ENCODE measurements around the gene CBX2.
"Not testable (repeated sequence)": the region's sequence is repeated elsewhere in the genome, so short reads cannot be mapped to it uniquely, and the experiment has no call there.

Gene CBX2

GRCh38 chr17:79743614-79744013, 34.3 kb upstream of the CBX2 start:
- no peak for DNase-seq

DNA sequence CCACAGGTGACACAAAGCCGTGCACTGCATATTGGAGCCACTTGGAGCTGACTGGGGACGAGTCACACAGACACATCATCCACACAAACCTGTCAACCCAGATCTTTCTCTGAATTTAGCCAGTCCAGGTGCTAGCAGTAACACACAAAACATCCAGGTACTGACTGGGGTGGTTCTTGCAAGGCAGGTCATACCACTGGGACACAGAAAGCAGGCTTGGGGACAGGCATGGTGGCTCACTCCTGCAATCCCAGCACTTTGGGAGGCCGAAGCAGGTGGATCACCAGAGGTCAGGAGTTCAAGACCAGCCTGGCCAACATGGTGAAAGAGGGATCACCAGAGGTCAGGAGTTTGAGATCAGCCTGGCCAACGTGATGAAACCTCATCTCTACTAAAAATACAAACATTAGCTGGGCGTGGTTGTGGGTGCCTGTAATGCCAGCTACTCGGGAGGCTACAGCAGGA, 32.3 kb upstream of the CBX2 start:
- no peak for DNase-seq

DNA sequence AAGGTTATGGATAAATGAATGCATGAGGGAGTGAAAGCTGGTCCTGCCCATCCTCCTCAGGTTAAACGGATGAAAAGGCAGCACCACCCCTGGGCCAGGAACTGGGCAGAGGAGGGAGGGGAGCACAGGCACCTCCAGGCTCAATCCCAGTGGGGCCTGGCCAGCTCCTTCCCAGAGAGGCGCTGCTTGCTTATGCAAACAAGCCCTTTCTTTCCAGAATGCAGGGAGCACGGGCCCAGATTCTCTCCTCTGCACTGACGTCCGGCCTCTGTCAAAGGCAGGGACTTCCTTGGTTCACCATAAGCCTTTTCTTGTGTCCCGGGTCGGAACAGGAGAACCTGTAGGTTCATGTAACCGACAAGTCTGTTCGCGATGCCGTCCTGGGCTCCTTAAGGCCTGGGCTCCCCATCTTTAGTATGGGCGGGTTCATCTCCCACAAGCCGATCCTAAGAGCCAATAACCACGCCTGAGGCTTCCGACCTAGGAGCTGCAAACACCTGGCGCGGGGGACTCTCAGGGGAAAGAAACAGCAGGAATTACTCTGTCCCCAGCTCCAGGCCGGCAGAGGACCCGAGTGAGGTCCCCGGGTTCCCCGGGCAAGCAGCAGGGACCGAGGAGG, 30.9 kb upstream of the CBX2 start:
- DNase-seq: no peak

GRCh38 chr17:79747508-79748294, 30.2 kb upstream of the CBX2 start:
- no peak for DNase-seq

GRCh38 chr17:79748295-79749099, 29.5 kb upstream of the CBX2 start:
- no peak for DNase-seq

DNA sequence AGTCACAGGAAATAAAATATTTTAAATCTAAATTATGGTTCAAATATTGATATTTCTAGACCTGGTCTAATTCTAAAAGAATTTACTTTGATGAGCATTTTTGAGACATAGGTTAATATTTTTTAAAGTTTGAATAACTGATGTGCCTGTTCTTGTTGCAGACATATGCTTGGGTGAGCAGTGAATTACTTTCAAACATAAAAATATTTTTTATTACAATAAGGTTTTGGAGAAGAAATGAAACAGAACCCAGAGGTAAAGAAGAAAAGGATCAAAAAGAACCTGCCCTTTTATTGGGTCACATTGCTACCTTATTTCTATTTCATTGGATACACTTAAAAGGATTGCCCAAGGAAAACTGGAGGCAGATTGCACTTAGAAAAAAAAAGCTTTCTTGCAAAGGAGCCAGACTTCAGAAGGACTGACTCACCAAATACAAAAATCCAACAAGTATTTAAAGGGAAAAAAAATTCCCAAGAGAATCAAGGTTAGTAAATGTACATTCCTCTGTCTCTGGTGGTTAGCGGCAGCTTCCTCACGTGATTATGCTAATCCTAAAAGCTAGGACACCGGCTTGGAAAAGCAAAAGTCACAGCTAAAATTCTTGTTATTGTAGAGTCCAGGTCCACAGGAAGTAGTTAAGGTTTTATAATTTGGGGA, 28.7 kb upstream of the CBX2 start:
- DNase-seq: no peak

DNA sequence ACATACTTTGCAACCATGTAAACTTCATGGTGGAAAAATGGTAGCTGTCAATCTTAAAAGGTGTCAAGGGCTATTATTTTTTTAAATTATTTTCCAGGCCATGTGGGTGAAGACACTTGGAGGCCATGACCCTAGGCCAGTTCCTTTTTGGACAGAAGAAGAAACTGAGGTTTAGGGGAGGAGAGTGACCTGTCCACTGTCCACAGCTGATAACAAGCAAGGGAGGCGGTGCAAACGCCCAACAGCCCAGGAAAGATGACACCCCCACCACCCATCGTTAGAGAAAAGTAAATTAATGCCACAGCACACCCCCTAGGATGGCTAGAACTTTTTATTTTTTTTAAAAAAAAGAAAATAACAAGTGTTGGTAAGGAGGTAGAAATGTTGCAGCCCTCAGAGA, 28.0 kb upstream of the CBX2 start:
- no peak for DNase-seq

DNA sequence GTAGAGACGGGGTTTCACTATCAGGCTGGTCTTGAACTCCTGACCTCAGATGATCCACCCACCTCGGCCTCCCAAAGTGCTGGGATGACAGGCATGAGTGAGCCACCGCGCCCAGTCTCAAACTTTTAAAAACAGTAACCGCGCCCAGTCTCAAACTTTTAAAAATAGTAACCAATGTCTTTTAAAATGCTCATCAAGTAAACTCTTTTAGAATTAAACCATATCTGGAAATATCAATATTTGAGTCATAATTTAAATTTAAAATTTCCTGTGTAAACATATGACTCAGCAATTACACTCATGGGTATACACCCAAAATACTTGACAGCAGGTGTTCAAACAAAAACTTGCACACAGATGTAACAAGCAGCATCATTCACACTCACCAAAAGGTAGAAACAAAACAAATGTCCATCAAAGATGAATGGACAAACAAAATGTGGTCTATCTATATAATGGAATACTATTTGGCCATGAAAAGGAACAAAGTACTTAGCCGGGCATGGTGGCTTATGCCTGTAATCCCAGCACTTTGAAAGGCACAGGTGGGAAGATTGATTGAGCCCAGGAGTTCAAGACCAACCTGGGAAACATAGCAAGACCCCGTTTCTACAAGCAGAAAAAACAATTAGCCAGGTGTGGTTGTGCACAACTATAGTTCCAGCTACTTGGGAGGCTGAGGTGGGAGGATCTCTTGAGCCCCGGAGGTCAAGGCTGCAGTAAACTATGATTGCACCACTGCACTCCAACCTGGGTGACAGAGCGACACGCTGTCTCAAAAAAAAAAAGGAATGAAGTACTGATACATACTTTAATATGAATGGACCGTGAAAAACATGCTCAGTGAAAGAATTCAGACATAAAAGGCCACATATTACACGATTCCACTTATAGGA, 27.1 kb upstream of the CBX2 start:
- no peak for DNase-seq

- DNase-seq: no peak
Measured at GRCh38 chr17:79752175-79752574, 25.8 kb upstream of the CBX2 start.

DNA sequence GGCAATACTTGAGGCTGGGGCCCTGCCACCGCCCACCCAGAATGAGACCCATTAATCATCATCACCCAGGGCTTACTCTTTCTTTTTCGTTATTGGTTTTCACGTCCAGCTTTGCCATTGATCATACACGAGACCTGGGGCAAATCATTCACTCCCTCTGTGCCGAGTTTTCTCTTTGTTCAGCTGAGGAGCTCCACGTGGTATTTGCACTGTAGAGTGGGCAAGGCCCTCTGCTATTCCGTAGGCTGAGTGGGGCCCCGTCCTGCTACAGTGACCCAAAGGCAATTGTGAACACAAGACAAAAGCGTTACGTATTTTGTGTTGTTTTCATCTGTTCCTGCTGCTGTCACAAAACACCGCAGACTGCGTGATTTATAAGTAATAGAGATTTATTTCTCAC, 23.6 kb upstream of the CBX2 start:
- DNase-seq: no peak

- not testable (repeated sequence) for DNase-seq
Measured at GRCh38 chr17:79754903-79755302, 23.0 kb upstream of the CBX2 start.

DNA sequence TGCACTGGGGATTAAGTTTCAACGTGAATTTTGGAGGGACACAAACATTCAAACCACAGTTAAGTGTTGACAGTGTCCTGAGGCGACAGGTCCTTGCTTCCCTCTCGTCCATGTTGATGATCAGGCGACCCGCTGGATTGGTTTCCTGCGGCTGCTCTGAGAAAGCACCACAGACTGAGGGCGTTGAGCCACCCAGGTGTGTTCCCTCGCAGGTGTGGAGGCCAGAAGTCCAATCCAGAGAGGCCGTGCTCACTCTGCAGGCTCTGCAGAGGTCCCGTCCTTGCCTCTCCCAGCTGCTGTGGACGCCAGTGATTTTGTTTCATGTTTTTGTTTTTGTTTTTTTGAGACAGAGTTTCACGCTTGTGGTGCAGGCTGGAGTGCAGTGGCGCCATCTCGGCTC, 22.4 kb upstream of the CBX2 start:
- DNase-seq: no peak

- DNase-seq: no peak
Measured at GRCh38 chr17:79757140-79757745, 20.7 kb upstream of the CBX2 start.

DNA sequence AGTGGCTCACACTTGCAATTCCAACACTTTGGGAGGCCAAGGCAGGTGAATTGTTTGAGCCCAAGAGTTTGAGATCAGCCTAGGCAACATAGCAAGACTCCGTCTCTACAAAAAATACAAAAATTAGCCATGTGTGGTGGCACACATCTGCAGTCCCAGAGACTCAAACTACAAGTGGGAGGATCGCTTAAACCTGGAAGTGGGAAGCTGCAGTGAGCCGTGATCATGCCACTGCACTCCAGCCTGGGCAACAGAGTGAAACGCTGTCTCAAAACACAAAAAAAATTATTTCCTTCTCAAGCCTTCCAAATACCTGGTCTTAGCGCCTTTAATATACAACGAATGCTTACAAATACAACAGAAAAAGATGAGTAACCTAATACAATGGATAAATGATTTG, 19.7 kb upstream of the CBX2 start:
- DNase-seq: no peak

- no peak for DNase-seq
Measured at GRCh38 chr17:79760197-79760906, 17.6 kb upstream of the CBX2 start.

DNA sequence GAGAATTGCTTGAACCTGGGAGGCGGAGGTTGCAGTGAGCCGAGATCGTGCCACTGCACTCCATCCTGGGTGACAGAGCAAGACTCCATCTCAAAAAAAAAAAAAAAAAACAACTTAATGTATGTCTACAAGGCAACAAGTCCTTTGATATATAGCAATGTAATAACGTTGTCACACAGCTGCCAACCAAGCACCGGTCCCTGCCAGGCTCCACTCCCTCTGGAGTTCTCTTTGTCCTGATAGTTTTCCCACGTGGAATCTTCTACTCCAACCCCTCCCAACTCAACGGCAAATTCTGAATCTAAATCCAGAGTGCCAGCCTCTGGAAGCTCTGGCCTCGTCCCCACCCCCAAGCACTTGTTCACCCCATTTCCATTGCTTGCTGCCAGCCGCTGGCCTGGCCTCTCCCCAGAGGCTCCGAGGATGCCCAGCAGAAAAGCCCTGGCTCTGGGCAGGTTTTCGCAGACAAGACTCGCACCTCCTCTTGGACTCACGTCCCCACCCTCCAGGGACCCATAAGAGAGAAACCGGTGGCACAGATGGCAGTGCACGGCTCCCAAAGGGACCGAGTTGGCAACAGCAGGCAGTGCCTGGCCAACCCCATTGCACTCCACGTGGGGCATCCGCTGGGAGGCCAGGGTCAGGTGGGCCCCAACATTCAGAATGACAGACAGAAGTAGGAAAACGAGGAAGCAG, 15.9 kb upstream of the CBX2 start:
- DNase-seq: no peak

DNA sequence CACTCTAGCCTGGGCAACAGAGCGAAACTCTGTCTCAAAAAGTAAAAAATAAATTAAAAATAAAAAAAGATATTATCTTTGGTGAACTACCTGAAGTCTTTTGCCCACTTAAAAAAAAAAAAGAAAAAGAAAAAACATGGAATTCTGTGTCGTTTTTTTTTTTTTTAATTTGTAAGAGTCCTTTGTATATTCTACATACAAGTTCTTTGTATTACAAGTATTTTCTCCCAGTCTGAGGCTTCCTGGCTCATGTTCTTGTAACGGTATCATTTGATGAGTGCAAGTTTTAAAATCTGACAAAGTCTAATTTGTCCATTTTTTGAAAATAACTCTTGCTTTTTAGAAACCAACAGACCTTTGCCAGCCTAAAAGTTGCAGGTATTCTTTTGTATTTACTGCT, 12.2 kb upstream of the CBX2 start:
- no peak for DNase-seq

- DNase-seq: no peak
Measured at GRCh38 chr17:79769570-79770506, 8.1 kb upstream of the CBX2 start.

DNA sequence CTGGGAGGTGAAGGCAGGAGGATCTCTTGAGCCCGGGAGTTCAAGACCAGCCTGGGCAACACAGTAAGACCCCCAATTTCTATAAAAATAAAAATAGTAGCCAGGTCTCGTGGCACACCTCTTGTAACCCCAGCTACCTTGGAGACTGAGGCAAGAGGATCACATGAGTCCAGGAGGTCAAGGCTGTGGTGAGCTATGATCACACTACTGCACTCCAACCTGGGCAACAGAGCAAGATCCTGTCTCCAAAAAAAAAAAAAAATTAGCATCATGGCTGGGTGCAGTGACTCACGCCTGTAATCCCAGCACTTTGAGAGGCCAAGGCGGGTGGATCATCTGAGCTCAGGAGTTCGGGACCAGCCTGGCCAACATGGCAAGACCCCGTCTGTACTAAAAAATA, 6.7 kb upstream of the CBX2 start:
- DNase-seq: no peak

All from NCI-H1417 treated with DMSO at 0.1 percent for 48 hours (cell line).